GM23338 (cell line): ENCODE results near the gene SGPP1. TPM values are rescaled to one million over a fixed set of nuclear protein-coding genes. Genes with fewer than 3 reads are reported as not detected.

ENCODE experiments used
- ATAC-seq: fragments of 200-7000 bp; cut with Tn5 transposase; 3 replicates; pipeline ENCODE4 v1.9.1; 2020
- DNase-seq: peaks from one replicate; pipeline ENCODE4 v3.0.0-alpha.2; 2015; ENCODE audit warnings: low spot score
- H2AFZ ChIP-seq: fragments of 200-600 bp; sonication (generic); 2 replicates; pipeline ENCODE4 v1.8.0; 2016; ENCODE audit warnings: antibody characterized with exemption, mild to moderate bottlenecking, moderate library complexity
- H3F3A ChIP-seq: fragments of 200-600 bp; sonication (generic); replicated peaks from 2 replicates; pipeline ENCODE4 v1.8.0; 2017; ENCODE audit warnings: antibody characterized with exemption, mixed run types, low read depth
- H3K27ac ChIP-seq: fragments of 200-600 bp; sonication (generic); 2 replicates; pipeline ENCODE4 v1.6.1; 2016; ENCODE audit warnings: low read depth
- H3K27me3 ChIP-seq: fragments of 200-600 bp; sonication (generic); 2 replicates; pipeline ENCODE4 v1.8.0; 2016; ENCODE audit warnings: mild to moderate bottlenecking, mixed run types, moderate library complexity; ENCODE audit not compliant: insufficient read depth
- H3K36me3 ChIP-seq: fragments of 200-600 bp; sonication (generic); 2 replicates; pipeline ENCODE4 v1.8.0; 2016; ENCODE audit warnings: mild to moderate bottlenecking; ENCODE audit not compliant: insufficient read depth
- H3K4me1 ChIP-seq: fragments of 200-600 bp; sonication (generic); 2 replicates; pipeline ENCODE4 v1.8.0; 2016; ENCODE audit warnings: mild to moderate bottlenecking, moderate library complexity; ENCODE audit not compliant: insufficient read depth
- H3K4me2 ChIP-seq: fragments of 200-600 bp; sonication (generic); 2 replicates; pipeline ENCODE4 v1.7.1; 2017; ENCODE audit warnings: mixed run types
- H3K4me3 ChIP-seq: fragments of 200-600 bp; sonication (generic); 2 replicates; pipeline ENCODE4 v1.6.1; 2016; ENCODE audit warnings: mixed run types
- H3K79me2 ChIP-seq: fragments of 200-600 bp; sonication (generic); replicated peaks from 2 replicates; pipeline ENCODE4 v1.8.0; 2017; ENCODE audit warnings: mild to moderate bottlenecking; ENCODE audit not compliant: insufficient read depth
- H3K9me2 ChIP-seq: fragments of 200-600 bp; sonication (generic); 2 replicates; pipeline ENCODE4 v1.8.0; 2017; ENCODE audit not compliant: insufficient read depth
- H4K20me1 ChIP-seq: fragments of 200-600 bp; sonication (generic); replicated peaks from 2 replicates; pipeline ENCODE4 v1.8.0; 2017; ENCODE audit warnings: mild to moderate bottlenecking; ENCODE audit not compliant: insufficient read depth
- H3K27ac Mint-ChIP-seq: 2 replicates; pipeline ENCODE4 v1.8.0; 2020; ENCODE audit warnings: inconsistent platforms, mild to moderate bottlenecking, moderate library complexity, mixed read lengths
- H3K27me3 Mint-ChIP-seq: 3 replicates; pipeline ENCODE4 v1.8.0; 2022; ENCODE audit warnings: low read depth, mild to moderate bottlenecking, moderate library complexity, mixed read lengths, inconsistent platforms; ENCODE audit not compliant: insufficient read depth, poor library complexity
- H3K36me3 Mint-ChIP-seq: 3 replicates; pipeline ENCODE4 v1.8.0; 2021; ENCODE audit warnings: low read depth, mild to moderate bottlenecking, inconsistent platforms, moderate library complexity, mixed read lengths
- H3K4me1 Mint-ChIP-seq: 3 replicates; pipeline ENCODE4 v1.8.0; 2020; ENCODE audit warnings: mild to moderate bottlenecking, inconsistent platforms, mixed read lengths
- H3K4me3 Mint-ChIP-seq: 3 replicates; pipeline ENCODE4 v1.8.0; 2021; ENCODE audit warnings: moderate library complexity, mild to moderate bottlenecking, inconsistent platforms, mixed read lengths
- H3K9me3 Mint-ChIP-seq: 3 replicates; pipeline ENCODE4 v1.8.0; 2020; ENCODE audit warnings: moderate library complexity, mild to moderate bottlenecking, inconsistent platforms, mixed read lengths
- CREB1 ChIP-seq: fragments of 250-450 bp; sonication (Bioruptor Pico); IDR thresholded peaks from 2 replicates; pipeline ENCODE4 v1.5.0; 2020; ENCODE audit warnings: low read depth, mild to moderate bottlenecking, moderate library complexity
- CTCF ChIP-seq, 2 experiments: fragments of 200-600 bp in 1 of 2; sonication (generic) in 1 of 2; conservative IDR thresholded peaks; 2 replicates each; pipeline versions ENCODE4 v1.5.1 to v1.6.1; 2016 to 2017; ENCODE audit warnings: antibody characterized with exemption in 2 of 2, low read depth in 2 of 2, mild to moderate bottlenecking in 2 of 2, moderate library complexity in 1 of 2
- ETS1 ChIP-seq: IDR thresholded peaks from 2 replicates; pipeline ENCODE4 v1.6.1; 2016; ENCODE audit warnings: antibody characterized with exemption
- EZH2 ChIP-seq: fragments of 200-600 bp; sonication (generic); IDR thresholded peaks from one replicate; pipeline ENCODE4 v1.8.0; 2017; ENCODE audit warnings: antibody characterized with exemption, mild to moderate bottlenecking, low read depth; ENCODE audit not compliant: unreplicated experiment
- EZH2phosphoT487 ChIP-seq: fragments of 200-600 bp; sonication (generic); IDR thresholded peaks from one replicate; pipeline ENCODE4 v1.8.1; 2018; ENCODE audit warnings: antibody characterized with exemption; ENCODE audit not compliant: unreplicated experiment
- JUNB ChIP-seq: IDR thresholded peaks from one replicate; pipeline ENCODE4 v1.6.1; 2016; ENCODE audit warnings: antibody characterized with exemption; ENCODE audit not compliant: unreplicated experiment
- NANOG ChIP-seq: IDR thresholded peaks from 2 replicates; pipeline ENCODE4 v1.6.1; 2016; ENCODE audit warnings: antibody characterized with exemption, borderline replicate concordance
- POLR2AphosphoS5 ChIP-seq: IDR thresholded peaks from 2 replicates; pipeline ENCODE4 v1.6.1; 2016; ENCODE audit warnings: antibody characterized with exemption, low read depth
- STAT1 ChIP-seq: IDR thresholded peaks from one replicate; pipeline ENCODE4 v1.6.1; 2016; ENCODE audit warnings: antibody characterized with exemption; ENCODE audit not compliant: unreplicated experiment
- ZNF114 ChIP-seq: fragments of 250-450 bp; sonication (Bioruptor Pico); IDR thresholded peaks from 2 replicates; pipeline ENCODE4 v1.5.0; 2020; ENCODE audit warnings: mild to moderate bottlenecking, moderate library complexity
- ZNF331 ChIP-seq: fragments of 250-450 bp; sonication (Bioruptor Pico); IDR thresholded peaks from 2 replicates; pipeline ENCODE4 v1.5.0; 2020; ENCODE audit warnings: low read depth, mild to moderate bottlenecking, moderate library complexity
- polyA plus RNA-seq: library from polyadenylated mRNA; unstranded; fragments of >200 nt; fragmentation: Nextera tagmentation; extraction: Ambion mirVana; gene quantifications from 2 replicates; pipeline ENCODE4 v1.2.1, GENCODE V29; 2016
- total RNA-seq: library from RNA; depleted of rRNA; stranded (reverse); fragments of >200 nt; shearing (Covaris generic); gene quantifications from 2 replicates; pipeline ENCODE4 v1.2.3, GENCODE V29; 2014
- TF ChIP-seq, protein P1 (sequence below): fragments of 250-450 bp; sonication (Bioruptor Pico); IDR thresholded peaks from 2 replicates; pipeline ENCODE4 v1.5.0; 2020; ENCODE audit warnings: mild to moderate bottlenecking, moderate library complexity
- TF ChIP-seq, protein P2 (sequence below): IDR thresholded peaks from one replicate; pipeline ENCODE4 v1.6.1; 2018; ENCODE audit warnings: antibody characterized with exemption; ENCODE audit not compliant: unreplicated experiment

Gene SGPP1
- total and polyA plus RNA-seq, 2 experiments from 2014 or later: 4.2 to 11.1 TPM

DNA sequence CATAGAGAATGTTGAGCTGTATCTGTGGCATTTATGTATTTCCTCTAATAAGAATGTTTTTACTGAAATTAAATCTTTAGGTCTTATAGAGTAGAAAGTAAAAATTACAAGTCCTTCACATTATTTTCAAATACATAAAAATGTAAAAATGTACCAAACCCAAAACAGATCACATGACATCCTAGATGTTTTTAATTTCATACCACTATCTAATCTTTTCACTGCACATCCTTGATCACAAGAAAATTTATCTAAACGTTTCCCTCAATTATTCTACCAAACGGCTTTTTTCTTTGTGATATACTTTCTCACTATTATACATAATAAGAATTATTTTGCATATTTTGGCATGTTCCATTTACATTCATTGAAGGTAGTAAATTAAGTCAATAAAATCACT is 18.3 kb downstream of the SGPP1 start:
- no peaks in the 10 kb centered on the region for H3K27me3 ChIP-seq
- no peaks in the 10 kb centered on the region for H3K9me2 ChIP-seq
- Mint-ChIP-seq H3K27ac (no peak overlapping the region), H3K36me3 (peaks cover 4% of the 10 kb centered on the region; the same call in 2 of the 3 replicates), H3K9me3 (no peaks in the 10 kb centered on the region; the same call in 2 of the 3 replicates), H3K4me3 (no peak overlapping the region), H3K27me3 (no peaks in the 10 kb centered on the region), H3K4me1 (no peaks in the 10 kb centered on the region)
- no peak for DNase-seq
- no peaks in the 10 kb centered on the region for H3K4me1 ChIP-seq
- H4K20me1 ChIP-seq: no peaks in the 10 kb centered on the region
- no peak for ATAC-seq
- H3K4me2 ChIP-seq: no peak overlapping the region
- H2AFZ ChIP-seq: no peak overlapping the region
- H3K36me3 ChIP-seq: no peaks in the 10 kb centered on the region
- H3K4me3 ChIP-seq: no peak overlapping the region
- H3K79me2 ChIP-seq: no peaks in the 10 kb centered on the region
- H3F3A ChIP-seq: no peaks in the 10 kb centered on the region
- H3K27ac ChIP-seq: no peak overlapping the region
- TF ChIP-seq JUNB (no peak), EZH2phosphoT487 (no peak), ZNF331 (no peak), EZH2 (no peak), STAT1 (no peak), ETS1 (no peak), NANOG (no peak), CTCF (conservative IDR thresholded peaks at IDR 0.05; ENCODE audit: low read depth in 2 of 2) (no peak), POLR2AphosphoS5 (no peak), CREB1 (no peak), ZNF114 (no peak)
- TF ChIP-seq, protein P1, sequence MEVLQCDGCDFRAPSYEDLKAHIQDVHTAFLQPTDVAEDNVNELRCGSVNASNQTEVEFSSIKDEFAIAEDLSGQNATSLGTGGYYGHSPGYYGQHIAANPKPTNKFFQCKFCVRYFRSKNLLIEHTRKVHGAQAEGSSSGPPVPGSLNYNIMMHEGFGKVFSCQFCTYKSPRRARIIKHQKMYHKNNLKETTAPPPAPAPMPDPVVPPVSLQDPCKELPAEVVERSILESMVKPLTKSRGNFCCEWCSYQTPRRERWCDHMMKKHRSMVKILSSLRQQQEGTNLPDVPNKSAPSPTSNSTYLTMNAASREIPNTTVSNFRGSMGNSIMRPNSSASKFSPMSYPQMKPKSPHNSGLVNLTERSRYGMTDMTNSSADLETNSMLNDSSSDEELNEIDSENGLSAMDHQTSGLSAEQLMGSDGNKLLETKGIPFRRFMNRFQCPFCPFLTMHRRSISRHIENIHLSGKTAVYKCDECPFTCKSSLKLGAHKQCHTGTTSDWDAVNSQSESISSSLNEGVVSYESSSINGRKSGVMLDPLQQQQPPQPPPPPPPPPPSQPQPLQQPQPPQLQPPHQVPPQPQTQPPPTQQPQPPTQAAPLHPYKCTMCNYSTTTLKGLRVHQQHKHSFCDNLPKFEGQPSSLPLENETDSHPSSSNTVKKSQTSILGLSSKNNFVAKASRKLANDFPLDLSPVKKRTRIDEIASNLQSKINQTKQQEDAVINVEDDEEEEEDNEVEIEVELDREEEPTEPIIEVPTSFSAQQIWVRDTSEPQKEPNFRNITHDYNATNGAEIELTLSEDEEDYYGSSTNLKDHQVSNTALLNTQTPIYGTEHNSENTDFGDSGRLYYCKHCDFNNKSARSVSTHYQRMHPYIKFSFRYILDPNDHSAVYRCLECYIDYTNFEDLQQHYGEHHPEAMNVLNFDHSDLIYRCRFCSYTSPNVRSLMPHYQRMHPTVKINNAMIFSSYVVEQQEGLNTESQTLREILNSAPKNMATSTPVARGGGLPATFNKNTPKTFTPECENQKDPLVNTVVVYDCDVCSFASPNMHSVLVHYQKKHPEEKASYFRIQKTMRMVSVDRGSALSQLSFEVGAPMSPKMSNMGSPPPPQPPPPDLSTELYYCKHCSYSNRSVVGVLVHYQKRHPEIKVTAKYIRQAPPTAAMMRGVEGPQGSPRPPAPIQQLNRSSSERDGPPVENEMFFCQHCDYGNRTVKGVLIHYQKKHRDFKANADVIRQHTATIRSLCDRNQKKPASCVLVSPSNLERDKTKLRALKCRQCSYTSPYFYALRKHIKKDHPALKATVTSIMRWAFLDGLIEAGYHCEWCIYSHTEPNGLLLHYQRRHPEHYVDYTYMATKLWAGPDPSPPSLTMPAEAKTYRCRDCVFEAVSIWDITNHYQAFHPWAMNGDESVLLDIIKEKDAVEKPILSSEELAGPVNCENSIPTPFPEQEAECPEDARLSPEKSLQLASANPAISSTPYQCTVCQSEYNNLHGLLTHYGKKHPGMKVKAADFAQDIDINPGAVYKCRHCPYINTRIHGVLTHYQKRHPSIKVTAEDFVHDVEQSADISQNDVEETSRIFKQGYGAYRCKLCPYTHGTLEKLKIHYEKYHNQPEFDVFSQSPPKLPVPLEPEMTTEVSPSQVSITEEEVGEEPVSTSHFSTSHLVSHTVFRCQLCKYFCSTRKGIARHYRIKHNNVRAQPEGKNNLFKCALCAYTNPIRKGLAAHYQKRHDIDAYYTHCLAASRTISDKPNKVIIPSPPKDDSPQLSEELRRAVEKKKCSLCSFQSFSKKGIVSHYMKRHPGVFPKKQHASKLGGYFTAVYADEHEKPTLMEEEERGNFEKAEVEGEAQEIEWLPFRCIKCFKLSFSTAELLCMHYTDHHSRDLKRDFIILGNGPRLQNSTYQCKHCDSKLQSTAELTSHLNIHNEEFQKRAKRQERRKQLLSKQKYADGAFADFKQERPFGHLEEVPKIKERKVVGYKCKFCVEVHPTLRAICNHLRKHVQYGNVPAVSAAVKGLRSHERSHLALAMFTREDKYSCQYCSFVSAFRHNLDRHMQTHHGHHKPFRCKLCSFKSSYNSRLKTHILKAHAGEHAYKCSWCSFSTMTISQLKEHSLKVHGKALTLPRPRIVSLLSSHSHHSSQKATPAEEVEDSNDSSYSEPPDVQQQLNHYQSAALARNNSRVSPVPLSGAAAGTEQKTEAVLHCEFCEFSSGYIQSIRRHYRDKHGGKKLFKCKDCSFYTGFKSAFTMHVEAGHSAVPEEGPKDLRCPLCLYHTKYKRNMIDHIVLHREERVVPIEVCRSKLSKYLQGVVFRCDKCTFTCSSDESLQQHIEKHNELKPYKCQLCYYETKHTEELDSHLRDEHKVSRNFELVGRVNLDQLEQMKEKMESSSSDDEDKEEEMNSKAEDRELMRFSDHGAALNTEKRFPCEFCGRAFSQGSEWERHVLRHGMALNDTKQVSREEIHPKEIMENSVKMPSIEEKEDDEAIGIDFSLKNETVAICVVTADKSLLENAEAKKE (CRISPR knock-in tag): no peak
- TF ChIP-seq, protein P2, sequence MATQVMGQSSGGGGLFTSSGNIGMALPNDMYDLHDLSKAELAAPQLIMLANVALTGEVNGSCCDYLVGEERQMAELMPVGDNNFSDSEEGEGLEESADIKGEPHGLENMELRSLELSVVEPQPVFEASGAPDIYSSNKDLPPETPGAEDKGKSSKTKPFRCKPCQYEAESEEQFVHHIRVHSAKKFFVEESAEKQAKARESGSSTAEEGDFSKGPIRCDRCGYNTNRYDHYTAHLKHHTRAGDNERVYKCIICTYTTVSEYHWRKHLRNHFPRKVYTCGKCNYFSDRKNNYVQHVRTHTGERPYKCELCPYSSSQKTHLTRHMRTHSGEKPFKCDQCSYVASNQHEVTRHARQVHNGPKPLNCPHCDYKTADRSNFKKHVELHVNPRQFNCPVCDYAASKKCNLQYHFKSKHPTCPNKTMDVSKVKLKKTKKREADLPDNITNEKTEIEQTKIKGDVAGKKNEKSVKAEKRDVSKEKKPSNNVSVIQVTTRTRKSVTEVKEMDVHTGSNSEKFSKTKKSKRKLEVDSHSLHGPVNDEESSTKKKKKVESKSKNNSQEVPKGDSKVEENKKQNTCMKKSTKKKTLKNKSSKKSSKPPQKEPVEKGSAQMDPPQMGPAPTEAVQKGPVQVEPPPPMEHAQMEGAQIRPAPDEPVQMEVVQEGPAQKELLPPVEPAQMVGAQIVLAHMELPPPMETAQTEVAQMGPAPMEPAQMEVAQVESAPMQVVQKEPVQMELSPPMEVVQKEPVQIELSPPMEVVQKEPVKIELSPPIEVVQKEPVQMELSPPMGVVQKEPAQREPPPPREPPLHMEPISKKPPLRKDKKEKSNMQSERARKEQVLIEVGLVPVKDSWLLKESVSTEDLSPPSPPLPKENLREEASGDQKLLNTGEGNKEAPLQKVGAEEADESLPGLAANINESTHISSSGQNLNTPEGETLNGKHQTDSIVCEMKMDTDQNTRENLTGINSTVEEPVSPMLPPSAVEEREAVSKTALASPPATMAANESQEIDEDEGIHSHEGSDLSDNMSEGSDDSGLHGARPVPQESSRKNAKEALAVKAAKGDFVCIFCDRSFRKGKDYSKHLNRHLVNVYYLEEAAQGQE: no peak
